CD8-positive, alpha-beta memory T cell (primary cell): ENCODE measurements around the gene OR10K2. TPM values are rescaled to one million over a fixed set of nuclear protein-coding genes. Genes with fewer than 3 reads are reported as not detected.
A peak's percentile ranks its signal among the peaks of the same experiment; 100 is the strongest.

Experiments used
- CTCF ChIA-PET: fragments of 350-600 bp; sonication (Branson Sonifier 250); formaldehyde crosslinking; loops from one replicate; lab custom pipeline; 2021; ENCODE audit warnings: antibody characterized with exemption; lab: Charles Lee
- POLR2A ChIA-PET: fragments of 350-600 bp; sonication (Branson Sonifier 250); formaldehyde crosslinking; loops from one replicate; lab custom pipeline; 2021; ENCODE audit warnings: antibody characterized with exemption; lab: Charles Lee
- DNase-seq, 5 donors: peaks; one replicate each; pipeline versions ENCODE4 v3.0.0 to v3.0.0-alpha.2; 2020 to 2022; ENCODE audit warnings: mixed read lengths in 1 of 5
- H3K27ac ChIP-seq: one replicate; pipeline ENCODE4 v1.7.0; 2013; ENCODE audit warnings: low read depth, mild to moderate bottlenecking, low read length, moderate library complexity
- H3K27me3 ChIP-seq: 2 replicates; pipeline ENCODE4 v1.7.0; 2013; ENCODE audit warnings: low read length, mild to moderate bottlenecking; ENCODE audit not compliant: insufficient read depth, poor library complexity, severe bottlenecking
- H3K36me3 ChIP-seq: 2 replicates; pipeline ENCODE4 v1.7.0; 2013; ENCODE audit warnings: mild to moderate bottlenecking, low read length, moderate library complexity; ENCODE audit not compliant: insufficient read depth
- H3K4me1 ChIP-seq: 2 replicates; pipeline ENCODE4 v1.7.0; 2013; ENCODE audit warnings: mild to moderate bottlenecking, low read length, moderate library complexity; ENCODE audit not compliant: insufficient read depth
- H3K4me3 ChIP-seq: 2 replicates; pipeline ENCODE4 v1.7.0; 2013; ENCODE audit warnings: mild to moderate bottlenecking, low read length
- H3K9me3 ChIP-seq: 2 replicates; pipeline ENCODE4 v1.7.0; 2013; ENCODE audit warnings: mild to moderate bottlenecking, low read length
- H3K27ac Mint-ChIP-seq, 8 donors: one replicate each; pipeline ENCODE4 v1.8.0; 2020 to 2021; ENCODE audit warnings: mixed read lengths in 8 of 8, mild to moderate bottlenecking in 6 of 8, inconsistent platforms in 3 of 8, moderate library complexity in 3 of 8
- H3K27me3 Mint-ChIP-seq, 2 donors: one replicate each; pipeline ENCODE4 v1.8.0; 2020 to 2021; ENCODE audit warnings: mixed read lengths in 2 of 2, mild to moderate bottlenecking in 1 of 2, moderate library complexity in 1 of 2
- H3K36me3 Mint-ChIP-seq, 3 donors: one replicate each; pipeline ENCODE4 v1.8.0; 2020 to 2021; ENCODE audit warnings: mixed read lengths in 3 of 3, inconsistent platforms in 1 of 3, mild to moderate bottlenecking in 1 of 3
- H3K4me1 Mint-ChIP-seq, 3 donors: one replicate each; pipeline ENCODE4 v1.8.0; 2020 to 2021; ENCODE audit warnings: mixed read lengths in 3 of 3, inconsistent platforms in 1 of 3, mild to moderate bottlenecking in 1 of 3
- H3K4me3 Mint-ChIP-seq, 7 donors: one replicate each; pipeline ENCODE4 v1.8.0; 2020 to 2021; ENCODE audit warnings: mixed read lengths in 7 of 7, mild to moderate bottlenecking in 6 of 7, moderate library complexity in 4 of 7, inconsistent platforms in 2 of 7
- H3K9me3 Mint-ChIP-seq, 5 donors: one replicate each; pipeline ENCODE4 v1.8.0; 2020 to 2022; ENCODE audit warnings: mixed read lengths in 5 of 5, mild to moderate bottlenecking in 3 of 5, moderate library complexity in 2 of 5, inconsistent platforms in 1 of 5
- polyA plus RNA-seq: library from polyadenylated mRNA; unstranded; fragments of 300-500 nt; fragmentation: Illumina TruSeq; gene quantifications from one replicate; pipeline ENCODE4 v1.2.3, GENCODE V29; 2021
- total RNA-seq, 2 experiments: library from RNA; stranded (reverse); gene quantifications; one replicate each; pipeline ENCODE4 v1.2.3, GENCODE V29; 2021

Gene OR10K2, protein sequence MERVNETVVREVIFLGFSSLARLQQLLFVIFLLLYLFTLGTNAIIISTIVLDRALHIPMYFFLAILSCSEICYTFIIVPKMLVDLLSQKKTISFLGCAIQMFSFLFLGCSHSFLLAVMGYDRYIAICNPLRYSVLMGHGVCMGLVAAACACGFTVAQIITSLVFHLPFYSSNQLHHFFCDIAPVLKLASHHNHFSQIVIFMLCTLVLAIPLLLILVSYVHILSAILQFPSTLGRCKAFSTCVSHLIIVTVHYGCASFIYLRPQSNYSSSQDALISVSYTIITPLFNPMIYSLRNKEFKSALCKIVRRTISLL
- not detected for total RNA-seq
- polyA plus RNA-seq: not detected

- CTCF ChIA-PET: no interaction called here
Measured at GRCh38 chr1:158426137-158426536, at the start of gene OR10K2. Gene OR10K2 (minus strand): TSS chr1:158426237. CDS start chr1:158420866, 5,371 bp downstream.

GRCh38 chr1:158471920-158472319 lies 45.9 kb upstream of the OR10K2 start, which contains the start of gene OR10R2:
Gene OR10R2 (plus strand): TSS chr1:158472220. CDS start chr1:158472326, 106 bp downstream.
- peaks cover 5 to 42% of the 10 kb centered on the region in 2 donors for H3K27me3 Mint-ChIP-seq
- no peak within 1 kb of the TSS for H3K4me3 Mint-ChIP-seq
- H3K4me1 Mint-ChIP-seq: no peaks in the 10 kb centered on the region
- no peaks in the 10 kb centered on the region for H3K27me3 ChIP-seq
- POLR2A ChIA-PET: no interaction called here
- no peaks in the 10 kb centered on the region for H3K36me3 Mint-ChIP-seq
- no peaks in the 10 kb centered on the region for H3K4me1 ChIP-seq
- no peak within 1 kb of the TSS for H3K27ac ChIP-seq
- DNase-seq: no peak
- H3K4me3 ChIP-seq: no peak within 1 kb of the TSS
- no peaks in the 10 kb centered on the region for H3K9me3 ChIP-seq
- peak within 1 kb of the TSS in 1 of 8 donors; percentile 29 for H3K27ac Mint-ChIP-seq
- CTCF ChIA-PET: no interaction called here
- peaks cover 0 to 2% (median 0%) of the 10 kb centered on the region in 5 donors for H3K9me3 Mint-ChIP-seq
- H3K36me3 ChIP-seq: no peaks in the 10 kb centered on the region

More at GRCh38 chr1:158426137-158426536, at the start of gene OR10K2:
- DNase-seq: no peak
- no peaks in the 10 kb centered on the region for H3K4me1 ChIP-seq
- Mint-ChIP-seq H3K36me3 (no peaks in the 10 kb centered on the region), H3K27ac (no peak within 1 kb of the TSS), H3K27me3 (peaks cover 12 to 38% of the 10 kb centered on the region in 2 donors), H3K9me3 (peaks cover 0 to 24% (median 17%) of the 10 kb centered on the region in 5 donors), H3K4me1 (no peaks in the 10 kb centered on the region), H3K4me3 (no peak within 1 kb of the TSS)
- POLR2A ChIA-PET: no interaction called here
- H3K9me3 ChIP-seq: no peaks in the 10 kb centered on the region
- H3K4me3 ChIP-seq: no peak within 1 kb of the TSS
- no peak within 1 kb of the TSS for H3K27ac ChIP-seq
- no peaks in the 10 kb centered on the region for H3K36me3 ChIP-seq
- H3K27me3 ChIP-seq: no peaks in the 10 kb centered on the region

DNA sequence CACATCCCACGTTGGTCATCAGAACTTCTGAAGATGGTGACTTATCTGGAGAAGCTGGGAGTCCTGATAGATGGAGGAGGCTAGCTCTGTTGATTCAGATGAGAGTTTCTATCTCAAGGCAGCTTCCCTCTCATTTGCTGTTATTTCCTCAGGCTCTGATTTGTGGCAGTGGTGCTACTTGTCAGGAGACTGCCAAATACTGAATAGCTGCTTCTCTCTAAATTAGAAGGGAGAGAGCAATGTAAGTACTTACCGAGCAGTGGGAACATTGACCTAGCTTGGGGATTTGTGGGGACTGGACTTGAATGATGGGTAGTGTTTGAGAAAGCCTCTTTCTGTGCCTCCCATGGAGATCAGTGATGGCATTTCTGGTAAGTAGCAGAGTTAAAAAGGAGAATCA lies 35.5 kb upstream of the OR10K2 start, which contains the start of gene OR10K1:
Gene OR10K1 (plus strand): TSS at position 301 of the 400 bp plus-strand sequence. CDS start 3,728 bp downstream, outside the sequence.
- peaks cover 7 to 13% of the 10 kb centered on the region in 2 donors for H3K27me3 Mint-ChIP-seq
- Histone ChIP-seq H3K9me3 (no peaks in the 10 kb centered on the region), H3K4me3 (no peak within 1 kb of the TSS), H3K4me1 (no peaks in the 10 kb centered on the region), H3K27me3 (no peaks in the 10 kb centered on the region), H3K27ac (no peak within 1 kb of the TSS), H3K36me3 (no peaks in the 10 kb centered on the region)
- POLR2A ChIA-PET: no interaction called here
- H3K27ac Mint-ChIP-seq: no peak within 1 kb of the TSS
- H3K4me3 Mint-ChIP-seq: no peak within 1 kb of the TSS
- CTCF ChIA-PET: no interaction called here
- no peaks in the 10 kb centered on the region for H3K4me1 Mint-ChIP-seq
- no peaks in the 10 kb centered on the region for H3K9me3 Mint-ChIP-seq
- H3K36me3 Mint-ChIP-seq: peaks cover 0 to 2% (median 0%) of the 10 kb centered on the region in 3 donors
- no peak for DNase-seq

DNA sequence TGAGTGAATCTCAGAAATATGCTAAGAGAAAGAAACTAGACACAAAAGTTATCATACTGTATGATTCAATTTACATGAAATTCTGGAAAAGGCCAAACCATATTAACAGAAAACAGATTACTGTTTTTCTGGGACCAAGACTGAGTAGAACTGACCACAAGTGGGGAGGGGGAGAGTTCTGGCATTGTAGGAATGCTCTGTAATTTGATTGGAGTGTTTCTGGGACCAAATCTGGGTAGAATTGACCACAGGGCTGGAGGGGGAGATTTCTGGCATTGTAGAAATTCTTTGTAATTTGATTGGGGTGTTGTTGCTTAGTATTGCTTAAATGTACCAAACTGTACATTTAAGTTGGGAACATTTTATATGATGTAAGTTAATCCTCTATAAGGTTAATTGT lies 32.2 kb upstream of the OR10K2 start:
- no peaks in the 10 kb centered on the region for H3K36me3 ChIP-seq
- POLR2A ChIA-PET: no interaction called here

DNA sequence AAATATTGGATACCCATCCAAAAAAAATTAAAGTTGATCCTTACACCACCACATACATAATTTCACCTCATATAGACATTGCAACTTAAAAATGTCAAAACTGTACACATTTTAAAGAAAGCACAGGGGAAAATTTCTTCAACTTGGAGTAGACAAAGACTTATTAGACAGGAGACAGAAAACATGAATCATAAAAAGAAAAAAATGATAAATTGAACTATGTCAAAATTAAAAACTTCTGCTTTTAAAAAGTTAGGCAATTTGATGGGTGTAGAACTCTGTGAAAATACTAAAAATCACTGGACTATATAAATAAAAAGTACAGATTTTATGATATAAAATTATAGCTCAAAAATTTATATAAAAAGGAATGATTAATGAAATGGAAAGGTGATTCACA lies 31.2 kb upstream of the OR10K2 start:
- Mint-ChIP-seq H3K36me3 (peaks cover 0 to under 1% (median 0%) of the 10 kb centered on the region in 3 donors), H3K4me3 (no peak overlapping the region), H3K4me1 (no peaks in the 10 kb centered on the region), H3K27ac (no peak overlapping the region), H3K27me3 (peaks cover 19 to 40% of the 10 kb centered on the region in 2 donors), H3K9me3 (peaks cover 0 to 9% (median 0%) of the 10 kb centered on the region in 5 donors)
- Histone ChIP-seq H3K9me3 (no peaks in the 10 kb centered on the region), H3K4me3 (no peak overlapping the region), H3K27me3 (no peaks in the 10 kb centered on the region), H3K36me3 (no peaks in the 10 kb centered on the region), H3K27ac (no peak overlapping the region), H3K4me1 (no peaks in the 10 kb centered on the region)
- DNase-seq: no peak
- POLR2A ChIA-PET: no interaction called here
- CTCF ChIA-PET: no interaction called here

More for the DNA sequence above, 32.2 kb upstream of the OR10K2 start:
- H3K27me3 Mint-ChIP-seq: peaks cover 18 to 35% of the 10 kb centered on the region in 2 donors
- CTCF ChIA-PET: no interaction called here
- H3K36me3 Mint-ChIP-seq: peaks cover 0 to 2% (median 0%) of the 10 kb centered on the region in 3 donors
- Histone ChIP-seq H3K27me3 (no peaks in the 10 kb centered on the region), H3K9me3 (no peaks in the 10 kb centered on the region), H3K27ac (no peak overlapping the region), H3K4me3 (no peak overlapping the region), H3K4me1 (no peaks in the 10 kb centered on the region)
- peak overlapping the region in 1 of 8 donors; percentile 27 for H3K27ac Mint-ChIP-seq
- DNase-seq: no peak
- peaks cover 0 to 9% (median 0%) of the 10 kb centered on the region in 5 donors for H3K9me3 Mint-ChIP-seq
- no peaks in the 10 kb centered on the region for H3K4me1 Mint-ChIP-seq
- H3K4me3 Mint-ChIP-seq: no peak overlapping the region

- DNase-seq: no peak
- Mint-ChIP-seq H3K36me3 (peaks cover 0 to 5% (median 0%) of the 10 kb centered on the region in 3 donors), H3K9me3 (peaks cover 4 to 15% (median 12%) of the 10 kb centered on the region in 5 donors), H3K27me3 (peaks cover 16 to 48% of the 10 kb centered on the region in 2 donors), H3K4me1 (no peaks in the 10 kb centered on the region), H3K27ac (no peak overlapping the region), H3K4me3 (no peak overlapping the region)
- H3K4me3 ChIP-seq: no peak overlapping the region
- no peak overlapping the region for H3K27ac ChIP-seq
- no peaks in the 10 kb centered on the region for H3K36me3 ChIP-seq
- H3K9me3 ChIP-seq: no peaks in the 10 kb centered on the region
- ChIA-PET POLR2A (interaction anchor here (0.6 kb wide), 1 partner anchor 45 kb away, joined by 3 read pairs; no protein-coding TSS in a partner anchor), CTCF (no interaction called here)
- no peaks in the 10 kb centered on the region for H3K27me3 ChIP-seq
- no peaks in the 10 kb centered on the region for H3K4me1 ChIP-seq
Measured at GRCh38 chr1:158454537-158454936, 28.5 kb upstream of the OR10K2 start.

DNA sequence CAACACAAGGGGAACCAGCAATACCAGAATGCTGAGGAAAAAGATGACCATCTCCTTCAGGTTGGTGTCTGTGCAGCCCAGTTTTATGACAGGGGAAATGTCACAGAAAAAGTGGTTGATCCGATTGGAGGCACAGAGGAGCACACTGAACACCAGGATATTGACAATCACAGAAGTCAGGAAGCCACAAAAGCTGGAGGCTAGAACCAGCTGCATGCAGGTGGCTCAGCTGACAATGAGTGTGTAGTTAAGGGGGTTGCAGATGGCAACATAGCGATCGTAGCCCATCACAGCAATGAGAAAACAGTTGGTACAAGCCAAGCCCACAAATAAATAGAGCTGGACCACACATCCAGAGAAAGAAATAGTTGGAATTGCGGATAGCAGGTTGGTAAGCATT lies 19.3 kb upstream of the OR10K2 start:
- Histone ChIP-seq H3K27ac (no peak overlapping the region), H3K4me3 (no peak overlapping the region), H3K4me1 (no peaks in the 10 kb centered on the region), H3K36me3 (no peaks in the 10 kb centered on the region), H3K9me3 (no peaks in the 10 kb centered on the region), H3K27me3 (peaks cover 3% of the 10 kb centered on the region)
- ChIA-PET CTCF (no interaction called here), POLR2A (no interaction called here)
- DNase-seq: no peak
- Mint-ChIP-seq H3K4me3 (no peak overlapping the region), H3K27ac (no peak overlapping the region), H3K27me3 (peaks cover 8 to 37% of the 10 kb centered on the region in 2 donors), H3K4me1 (no peaks in the 10 kb centered on the region), H3K36me3 (no peaks in the 10 kb centered on the region), H3K9me3 (no peaks in the 10 kb centered on the region)

DNA sequence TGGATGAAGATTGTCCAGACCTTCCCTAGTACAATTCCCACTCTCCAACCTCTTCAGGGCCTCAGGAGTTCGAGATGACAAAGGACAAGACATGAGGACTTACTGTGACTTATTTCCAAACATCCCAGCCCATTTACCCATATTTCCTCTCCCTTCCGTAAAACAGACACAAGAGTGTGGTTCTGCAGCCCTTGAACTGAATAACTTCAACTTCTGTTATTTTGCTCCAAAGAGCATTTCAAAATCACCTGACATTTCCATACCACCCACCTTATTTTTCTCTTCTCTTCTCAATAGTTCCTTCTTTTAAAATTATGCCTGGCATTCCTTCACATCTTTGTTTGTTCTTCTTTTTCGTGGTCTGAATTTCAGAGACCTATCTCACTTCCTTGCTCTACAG lies 8.7 kb upstream of the OR10K2 start:
- H3K4me1 Mint-ChIP-seq: no peaks in the 10 kb centered on the region
- Histone ChIP-seq H3K9me3 (no peaks in the 10 kb centered on the region), H3K27ac (no peak overlapping the region), H3K4me3 (no peak overlapping the region), H3K36me3 (no peaks in the 10 kb centered on the region), H3K4me1 (no peaks in the 10 kb centered on the region), H3K27me3 (no peaks in the 10 kb centered on the region)
- ChIA-PET CTCF (no interaction called here), POLR2A (no interaction called here)
- H3K36me3 Mint-ChIP-seq: no peaks in the 10 kb centered on the region
- peaks cover 4 to 21% (median 8%) of the 10 kb centered on the region in 5 donors for H3K9me3 Mint-ChIP-seq
- H3K4me3 Mint-ChIP-seq: no peak overlapping the region
- no peak for DNase-seq
- H3K27ac Mint-ChIP-seq: no peak overlapping the region
- H3K27me3 Mint-ChIP-seq: peaks cover 23 to 67% of the 10 kb centered on the region in 2 donors
